Measurements from ENCODE around the gene PCDHA3.
A peak's percentile ranks its signal among the peaks of the same experiment; 100 is the strongest.
"Not testable (repeated sequence)": the region's sequence is repeated elsewhere in the genome, so short reads cannot be mapped to it uniquely, and the experiment has no call there.

Gene PCDHA3

DNA sequence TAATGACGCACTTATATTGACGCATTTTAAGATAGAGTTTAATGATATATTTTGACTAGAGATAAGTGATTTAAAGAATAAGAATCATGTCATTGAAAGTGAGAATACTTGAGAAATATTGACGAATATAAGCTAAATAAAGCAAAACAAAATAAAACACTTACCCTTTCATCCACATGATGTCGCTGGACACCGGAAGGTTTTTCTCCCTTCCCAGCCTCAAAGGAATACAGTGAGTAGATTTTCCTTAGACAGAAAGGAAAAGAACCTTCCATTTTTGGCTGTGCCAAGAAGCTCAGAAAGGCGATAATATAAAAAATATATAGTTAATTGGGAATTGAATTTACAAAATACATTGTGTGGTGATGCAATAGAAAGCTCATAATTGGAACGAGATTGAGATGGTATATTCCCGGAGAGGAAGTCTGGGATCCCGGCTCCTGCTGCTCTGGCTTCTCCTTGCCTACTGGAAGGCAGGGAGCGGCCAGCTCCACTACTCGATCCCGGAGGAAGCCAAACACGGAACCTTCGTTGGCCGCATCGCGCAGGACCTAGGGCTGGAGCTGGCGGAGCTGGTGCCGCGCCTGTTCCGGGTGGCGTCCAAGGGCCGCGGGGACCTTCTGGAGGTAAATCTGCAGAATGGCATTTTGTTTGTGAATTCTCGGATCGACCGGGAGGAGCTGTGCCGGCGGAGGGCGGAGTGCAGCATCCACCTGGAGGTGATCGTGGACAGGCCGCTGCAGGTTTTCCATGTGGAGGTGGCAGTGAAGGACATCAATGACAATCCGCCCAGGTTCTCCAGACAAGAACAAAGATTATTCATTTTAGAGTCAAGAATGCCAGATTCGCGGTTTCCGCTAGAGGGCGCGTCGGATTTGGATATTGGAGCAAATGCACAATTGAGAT is 20.8 kb downstream of the PCDHA3 start, which contains the start of gene PCDHA5:
PCDHA5 (plus strand) TSS at position 239 of the 906 bp plus-strand sequence.
- peak in 1 of 2 donors; percentile 27 for DNase-seq

DNA sequence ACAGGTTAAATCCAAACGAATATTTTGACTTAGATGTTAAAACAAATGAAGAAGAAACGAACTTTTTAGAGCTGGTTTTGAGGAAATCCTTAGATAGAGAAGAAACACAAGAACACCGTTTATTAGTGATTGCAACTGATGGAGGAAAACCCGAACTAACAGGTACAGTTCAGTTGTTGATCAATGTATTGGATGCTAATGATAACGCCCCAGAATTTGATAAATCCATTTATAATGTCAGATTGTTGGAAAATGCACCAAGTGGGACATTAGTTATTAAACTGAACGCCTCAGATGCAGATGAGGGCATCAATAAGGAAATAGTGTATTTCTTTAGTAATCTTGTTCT is 21.4 kb downstream of the PCDHA3 start:
- DNase-seq = no peak

DNA sequence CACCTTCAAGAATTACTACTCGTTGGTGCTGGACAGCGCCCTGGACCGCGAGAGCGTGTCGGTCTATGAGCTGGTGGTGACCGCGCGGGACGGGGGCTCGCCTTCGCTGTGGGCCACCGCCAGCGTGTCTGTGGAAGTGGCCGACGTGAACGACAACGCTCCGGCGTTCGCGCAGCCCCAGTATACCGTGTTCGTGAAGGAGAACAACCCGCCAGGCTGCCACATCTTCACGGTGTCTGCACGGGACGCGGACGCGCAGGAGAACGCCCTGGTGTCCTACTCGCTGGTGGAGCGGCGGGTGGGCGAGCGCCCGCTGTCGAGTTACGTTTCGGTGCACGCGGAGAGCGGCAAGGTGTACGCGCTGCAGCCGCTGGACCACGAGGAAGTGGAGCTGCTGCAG is 22.1 kb downstream of the PCDHA3 start:
- DNase-seq = not testable (repeated sequence)

DNA sequence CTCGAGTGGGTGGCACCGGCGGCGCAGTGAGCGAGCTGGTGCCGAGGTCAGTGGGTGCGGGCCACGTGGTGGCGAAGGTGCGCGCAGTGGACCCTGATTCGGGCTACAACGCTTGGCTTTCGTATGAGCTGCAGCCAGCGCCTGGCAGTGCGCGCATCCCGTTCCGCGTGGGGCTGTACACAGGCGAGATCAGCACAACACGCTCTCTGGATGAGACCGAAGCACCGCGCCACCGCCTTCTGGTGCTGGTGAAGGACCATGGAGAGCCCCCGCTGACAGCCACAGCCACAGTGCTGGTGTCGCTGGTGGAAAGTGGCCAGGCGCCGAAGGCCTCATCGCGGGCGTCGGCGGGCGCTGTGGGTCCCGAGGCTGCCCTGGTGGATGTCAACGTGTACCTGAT is 22.6 kb downstream of the PCDHA3 start:
- no peak for DNase-seq

DNA sequence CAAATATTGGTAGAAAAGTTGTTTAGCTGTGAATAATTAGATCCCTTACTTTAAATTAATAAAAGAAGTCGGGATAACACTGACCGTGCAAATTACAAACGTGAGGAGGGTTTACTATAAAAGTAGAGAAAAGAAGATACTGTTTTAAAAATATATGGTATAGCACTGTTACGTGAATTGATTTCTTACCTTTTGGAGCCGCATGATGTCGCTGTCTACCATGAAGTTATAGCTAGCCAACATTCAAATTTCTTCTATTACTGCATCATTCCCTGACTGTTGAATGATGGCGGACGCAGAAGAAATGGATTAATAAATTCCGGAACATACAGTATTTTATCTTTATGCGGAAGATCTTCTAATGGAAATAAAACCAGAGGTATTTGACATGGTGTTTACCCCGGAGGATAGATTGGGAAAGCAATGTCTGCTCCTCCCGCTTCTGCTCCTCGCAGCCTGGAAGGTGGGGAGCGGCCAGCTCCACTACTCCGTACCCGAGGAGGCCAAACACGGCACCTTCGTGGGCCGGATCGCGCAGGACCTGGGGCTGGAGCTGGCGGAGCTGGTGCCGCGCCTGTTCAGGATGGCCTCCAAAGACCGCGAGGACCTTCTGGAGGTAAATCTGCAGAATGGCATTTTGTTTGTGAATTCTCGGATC is 27.0 kb downstream of the PCDHA3 start, which contains the start of gene PCDHA6:
PCDHA6 (plus strand) TSS at position 257 of the 658 bp plus-strand sequence; CDS start at position 389, 132 bp downstream.
- DNase-seq = no peak

DNA sequence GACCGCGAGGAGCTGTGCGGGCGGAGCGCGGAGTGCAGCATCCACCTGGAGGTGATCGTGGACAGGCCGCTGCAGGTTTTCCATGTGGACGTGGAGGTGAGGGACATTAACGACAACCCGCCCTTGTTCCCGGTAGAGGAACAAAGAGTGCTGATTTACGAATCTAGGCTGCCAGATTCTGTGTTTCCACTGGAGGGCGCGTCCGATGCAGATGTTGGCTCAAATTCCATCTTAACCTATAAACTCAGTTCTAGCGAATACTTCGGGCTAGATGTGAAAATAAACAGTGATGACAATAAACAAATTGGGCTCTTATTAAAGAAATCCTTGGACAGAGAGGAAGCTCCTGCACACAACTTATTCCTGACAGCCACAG is 27.5 kb downstream of the PCDHA3 start:
- no peak for DNase-seq

DNA sequence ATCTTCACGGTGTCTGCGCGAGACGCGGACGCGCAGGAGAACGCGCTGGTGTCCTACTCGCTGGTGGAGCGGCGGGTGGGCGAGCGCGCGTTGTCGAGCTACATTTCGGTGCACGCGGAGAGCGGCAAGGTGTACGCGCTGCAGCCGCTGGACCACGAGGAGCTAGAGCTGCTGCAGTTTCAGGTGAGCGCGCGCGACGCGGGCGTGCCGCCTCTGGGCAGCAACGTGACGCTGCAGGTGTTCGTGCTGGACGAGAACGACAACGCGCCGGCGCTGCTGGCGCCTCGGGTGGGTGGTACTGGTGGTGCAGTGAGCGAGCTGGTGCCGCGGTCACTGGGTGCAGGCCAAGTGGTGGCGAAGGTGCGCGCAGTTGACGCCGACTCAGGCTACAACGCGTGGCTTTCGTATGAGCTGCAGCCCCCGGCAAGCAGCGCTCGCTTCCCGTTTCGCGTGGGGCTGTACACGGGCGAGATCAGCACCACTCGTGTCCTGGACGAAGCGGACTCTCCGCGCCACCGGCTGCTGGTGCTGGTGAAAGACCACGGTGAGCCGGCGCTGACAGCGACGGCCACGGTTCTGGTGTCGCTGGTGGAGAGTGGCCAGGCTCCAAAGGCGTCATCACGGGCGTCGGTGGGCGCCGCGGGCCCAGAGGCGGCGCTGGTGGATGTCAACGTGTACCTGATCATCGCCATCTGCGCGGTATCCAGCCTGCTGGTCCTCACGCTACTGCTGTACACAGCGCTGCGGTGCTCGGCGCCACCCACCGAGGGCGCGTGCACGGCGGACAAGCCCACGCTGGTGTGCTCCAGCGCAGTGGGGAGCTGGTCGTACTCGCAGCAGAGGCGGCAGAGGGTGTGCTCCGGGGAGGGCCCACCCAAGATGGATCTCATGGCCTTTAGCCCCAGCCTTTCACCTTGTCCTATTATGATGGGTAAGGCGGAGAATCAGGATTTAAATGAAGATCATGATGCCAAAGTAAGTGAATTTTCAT is 28.9 kb downstream of the PCDHA3 start:
- DNase-seq = not testable (repeated sequence)

DNA sequence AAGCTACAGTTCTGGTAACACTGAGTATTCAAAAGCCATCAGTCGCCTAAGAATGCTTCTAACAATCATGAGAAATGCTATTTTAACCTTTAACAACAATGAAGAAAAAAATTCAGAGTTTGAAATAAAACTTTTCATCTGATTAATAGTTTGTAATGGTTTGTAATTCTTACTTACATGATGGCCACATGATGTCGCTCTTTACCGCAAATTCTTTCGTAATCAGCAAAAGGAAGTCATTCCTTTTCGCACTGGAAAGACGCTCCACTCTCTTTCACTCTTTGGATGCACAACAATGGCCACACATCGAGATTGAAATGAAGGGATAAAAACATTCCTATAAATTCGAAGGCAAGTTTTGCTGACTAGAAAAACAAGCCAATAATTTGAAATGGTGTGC is 33.1 kb downstream of the PCDHA3 start, which contains the start of gene PCDHA7:
PCDHA7 (plus strand) TSS at position 277 of the 400 bp plus-strand sequence; CDS start at position 392, 115 bp downstream.
- no peak for DNase-seq

DNA sequence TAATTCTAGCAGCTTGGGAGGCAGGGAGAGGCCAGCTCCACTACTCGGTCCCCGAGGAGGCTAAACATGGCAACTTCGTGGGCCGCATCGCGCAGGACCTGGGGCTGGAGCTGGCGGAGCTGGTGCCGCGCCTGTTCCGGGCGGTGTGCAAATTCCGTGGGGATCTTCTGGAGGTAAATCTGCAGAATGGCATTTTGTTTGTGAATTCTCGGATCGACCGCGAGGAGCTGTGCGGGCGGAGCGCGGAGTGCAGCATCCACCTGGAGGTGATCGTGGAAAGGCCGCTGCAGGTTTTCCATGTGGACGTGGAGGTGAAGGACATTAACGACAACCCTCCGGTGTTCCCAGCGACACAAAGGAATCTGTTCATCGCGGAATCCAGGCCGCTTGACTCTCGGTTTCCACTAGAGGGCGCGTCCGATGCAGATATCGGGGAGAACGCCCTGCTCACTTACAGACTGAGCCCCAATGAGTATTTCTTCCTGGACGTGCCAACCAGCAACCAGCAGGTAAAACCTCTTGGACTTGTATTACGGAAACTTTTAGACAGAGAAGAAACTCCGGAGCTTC is 33.7 kb downstream of the PCDHA3 start:
- not testable (repeated sequence) for DNase-seq

DNA sequence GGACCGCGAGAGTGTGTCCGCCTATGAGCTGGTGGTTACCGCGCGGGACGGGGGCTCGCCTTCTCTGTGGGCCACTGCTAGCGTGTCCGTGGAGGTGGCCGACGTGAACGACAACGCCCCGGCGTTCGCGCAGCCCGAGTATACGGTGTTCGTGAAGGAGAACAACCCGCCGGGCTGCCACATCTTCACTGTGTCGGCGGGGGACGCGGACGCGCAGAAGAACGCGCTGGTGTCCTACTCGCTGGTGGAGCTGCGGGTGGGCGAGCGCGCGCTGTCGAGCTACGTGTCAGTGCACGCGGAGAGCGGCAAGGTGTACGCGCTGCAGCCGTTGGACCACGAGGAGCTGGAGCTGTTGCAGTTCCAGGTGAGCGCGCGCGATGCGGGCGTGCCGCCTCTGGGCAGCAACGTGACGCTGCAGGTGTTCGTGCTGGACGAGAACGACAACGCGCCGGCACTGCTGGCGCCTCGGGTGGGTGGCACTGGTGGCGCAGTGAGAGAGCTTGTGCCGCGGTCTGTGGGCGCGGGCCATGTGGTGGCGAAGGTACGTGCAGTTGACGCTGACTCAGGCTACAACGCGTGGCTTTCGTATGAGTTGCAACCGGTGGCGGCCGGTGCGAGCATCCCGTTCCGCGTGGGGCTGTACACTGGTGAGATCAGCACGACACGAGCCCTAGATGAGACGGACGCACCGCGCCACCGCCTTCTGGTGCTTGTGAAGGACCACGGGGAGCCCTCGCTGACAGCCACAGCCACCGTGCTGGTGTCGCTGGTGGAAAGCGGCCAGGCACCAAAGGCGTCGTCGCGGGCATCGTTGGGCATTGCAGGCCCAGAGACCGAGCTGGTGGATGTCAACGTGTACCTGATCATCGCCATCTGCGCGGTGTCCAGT is 35.0 kb downstream of the PCDHA3 start:
- no peak for DNase-seq

DNA sequence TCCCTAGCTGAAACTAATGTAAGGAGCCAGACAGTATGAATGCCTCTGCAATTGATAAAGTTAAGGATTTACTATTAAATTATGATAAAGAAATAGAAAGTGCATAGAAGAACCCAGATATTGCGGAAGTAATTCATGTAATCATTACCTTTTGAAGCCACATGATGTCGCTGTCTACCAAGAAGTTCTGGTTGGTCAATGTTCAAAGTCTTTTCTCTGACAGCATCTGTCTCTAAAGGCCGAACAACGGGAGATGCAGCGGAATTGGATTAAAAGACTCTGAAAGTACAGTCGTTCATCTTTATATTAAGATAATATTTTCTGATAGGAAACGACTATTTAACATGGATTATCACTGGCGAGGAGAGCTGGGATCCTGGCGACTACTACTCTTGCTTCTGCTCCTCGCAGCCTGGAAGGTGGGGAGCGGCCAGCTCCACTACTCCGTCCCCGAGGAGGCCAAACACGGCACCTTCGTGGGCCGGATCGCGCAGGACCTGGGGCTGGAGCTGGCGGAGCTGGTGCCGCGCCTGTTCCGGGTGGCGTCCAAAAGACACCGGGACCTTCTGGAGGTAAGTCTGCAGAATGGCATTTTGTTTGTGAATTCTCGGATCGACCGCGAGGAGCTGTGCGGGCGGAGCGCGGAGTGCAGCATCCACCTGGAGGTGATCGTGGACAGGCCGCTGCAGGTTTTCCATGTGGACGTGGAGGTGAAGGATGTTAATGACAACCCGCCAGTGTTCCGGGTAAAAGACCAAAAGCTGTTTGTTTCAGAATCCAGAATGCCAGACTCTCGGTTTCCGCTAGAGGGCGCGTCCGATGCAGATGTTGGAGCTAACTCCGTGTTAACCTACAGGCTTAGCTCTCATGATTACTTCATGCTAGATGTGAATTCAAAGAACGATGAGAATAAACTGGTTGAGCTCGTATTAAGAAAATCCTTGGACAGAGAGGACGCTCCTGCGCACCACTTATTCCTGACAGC is 40.4 kb downstream of the PCDHA3 start, which contains the start of gene PCDHA8:
PCDHA8 (plus strand) TSS at position 210 of the 985 bp plus-strand sequence; CDS start at position 345, 135 bp downstream.
- DNase-seq = no peak

DNA sequence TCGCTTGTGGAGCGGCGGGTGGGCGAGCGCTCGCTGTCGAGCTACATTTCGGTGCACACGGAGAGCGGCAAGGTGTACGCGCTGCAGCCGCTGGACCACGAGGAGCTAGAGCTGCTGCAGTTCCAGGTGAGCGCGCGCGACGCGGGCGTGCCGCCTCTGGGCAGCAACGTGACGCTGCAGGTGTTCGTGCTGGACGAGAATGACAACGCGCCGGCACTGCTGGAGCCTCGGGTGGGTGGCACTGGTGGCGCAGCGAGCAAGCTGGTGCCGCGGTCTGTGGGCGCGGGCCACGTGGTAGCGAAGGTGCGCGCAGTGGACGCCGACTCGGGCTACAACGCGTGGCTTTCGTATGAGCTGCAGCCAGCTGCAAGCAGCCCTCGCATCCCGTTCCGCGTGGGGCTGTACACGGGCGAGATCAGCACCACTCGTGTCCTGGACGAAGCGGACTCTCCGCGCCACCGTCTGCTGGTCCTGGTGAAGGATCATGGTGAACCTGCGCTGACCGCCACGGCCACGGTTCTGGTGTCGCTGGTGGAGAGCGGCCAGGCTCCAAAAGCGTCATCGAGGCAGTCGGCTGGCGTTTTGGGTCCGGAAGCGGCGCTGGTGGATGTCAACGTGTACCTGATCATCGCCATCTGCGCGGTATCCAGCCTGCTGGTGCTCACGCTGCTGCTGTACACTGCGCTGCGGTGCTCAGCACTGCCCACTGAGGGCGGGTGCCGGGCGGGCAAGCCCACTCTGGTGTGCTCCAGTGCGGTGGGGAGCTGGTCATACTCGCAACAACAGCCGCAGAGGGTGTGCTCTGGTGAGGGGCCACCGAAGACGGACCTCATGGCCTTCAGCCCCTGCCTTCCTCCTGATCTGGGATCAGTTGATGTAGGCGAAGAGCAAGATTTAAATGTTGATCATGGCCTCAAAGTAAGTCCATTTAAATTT is 42.2 kb downstream of the PCDHA3 start:
- DNase-seq = no peak

DNA sequence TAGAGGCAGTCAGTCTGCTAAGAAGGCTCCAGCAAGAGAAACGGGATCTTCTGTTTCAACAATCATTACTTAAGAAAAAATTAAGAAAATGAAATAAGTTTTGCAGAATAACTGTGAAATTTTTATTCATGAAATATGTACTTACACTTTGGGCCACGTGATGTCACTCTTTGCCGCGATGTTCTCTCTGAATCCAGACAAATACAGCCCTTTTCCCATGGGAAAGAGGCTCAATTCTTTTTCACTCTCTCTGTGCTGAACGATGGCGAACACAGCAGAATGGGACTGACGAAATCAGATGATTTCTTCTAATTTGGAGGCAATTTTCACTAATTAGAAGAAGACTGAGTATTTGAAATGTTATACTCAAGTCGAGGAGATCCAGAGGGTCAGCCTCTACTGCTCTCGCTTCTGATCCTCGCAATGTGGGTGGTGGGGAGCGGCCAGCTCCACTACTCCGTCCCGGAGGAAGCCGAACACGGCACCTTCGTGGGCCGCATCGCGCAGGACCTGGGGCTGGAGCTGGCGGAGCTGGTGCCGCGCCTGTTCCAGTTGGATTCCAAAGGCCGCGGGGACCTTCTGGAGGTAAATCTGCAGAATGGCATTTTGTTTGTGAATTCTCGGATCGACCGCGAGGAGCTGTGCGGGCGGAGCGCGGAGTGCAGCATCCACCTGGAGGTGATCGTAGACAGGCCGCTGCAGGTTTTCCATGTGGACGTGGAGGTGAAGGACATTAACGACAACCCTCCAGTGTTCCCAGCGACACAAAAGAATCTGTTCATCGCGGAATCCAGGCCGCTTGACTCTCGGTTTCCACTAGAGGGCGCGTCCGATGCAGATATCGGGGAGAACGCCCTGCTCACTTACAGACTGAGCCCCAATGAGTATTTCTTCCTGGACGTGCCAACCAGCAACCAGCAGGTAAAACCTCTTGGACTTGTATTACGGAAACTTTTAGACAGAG is 47.6 kb downstream of the PCDHA3 start, which contains the start of gene PCDHA9:
PCDHA9 (plus strand) TSS at position 244 of the 964 bp plus-strand sequence; CDS start at position 358, 114 bp downstream.
- DNase-seq = not testable (repeated sequence)

DNA sequence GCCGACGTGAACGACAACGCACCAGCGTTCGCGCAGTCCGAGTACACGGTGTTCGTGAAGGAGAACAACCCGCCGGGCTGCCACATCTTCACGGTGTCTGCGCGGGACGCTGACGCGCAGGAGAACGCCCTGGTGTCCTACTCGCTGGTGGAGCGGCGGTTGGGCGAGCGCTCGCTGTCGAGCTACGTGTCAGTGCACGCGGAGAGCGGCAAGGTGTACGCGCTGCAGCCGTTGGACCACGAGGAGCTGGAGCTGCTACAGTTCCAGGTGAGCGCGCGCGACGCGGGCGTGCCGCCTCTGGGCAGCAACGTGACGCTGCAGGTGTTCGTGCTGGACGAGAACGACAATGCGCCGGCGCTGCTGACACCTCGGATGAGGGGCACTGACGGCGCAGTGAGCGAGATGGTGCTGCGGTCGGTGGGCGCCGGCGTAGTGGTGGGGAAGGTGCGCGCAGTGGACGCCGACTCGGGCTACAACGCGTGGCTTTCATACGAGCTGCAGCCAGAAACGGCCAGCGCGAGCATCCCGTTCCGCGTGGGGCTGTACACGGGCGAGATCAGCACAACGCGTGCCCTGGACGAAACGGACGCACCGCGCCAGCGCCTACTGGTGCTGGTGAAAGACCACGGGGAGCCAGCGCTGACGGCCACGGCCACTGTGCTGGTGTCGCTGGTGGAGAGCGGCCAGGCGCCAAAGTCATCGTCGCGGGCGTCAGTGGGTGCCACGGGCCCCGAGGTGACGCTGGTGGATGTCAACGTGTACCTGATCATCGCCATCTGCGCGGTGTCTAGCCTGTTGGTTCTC is 49.2 kb downstream of the PCDHA3 start:
- DNase-seq = not testable (repeated sequence)
